ENCODE data around the gene PTGES3. TPM values are rescaled to one million over a fixed set of nuclear protein-coding genes. Genes with fewer than 3 reads are reported as not detected.
A peak's percentile ranks its signal among the peaks of the same experiment; 100 is the strongest.

PTGES3 gene
- total RNA-seq, 1 donor from 2014 or later = 155 TPM

GRCh38 chr12:56633468-56634241 is 54.4 kb downstream of the PTGES3 start:
- H3K36me3 Mint-ChIP-seq = peaks cover 9% of the 10 kb centered on the region
- peak overlapping the region; percentile 96 for H3K27ac Mint-ChIP-seq
- H3K4me3 Mint-ChIP-seq = peak overlapping the region; percentile 88
- no peak for DNase-seq (ENCODE audit: low spot score in 2 of 2, unreplicated experiment in 2 of 2)
- TF ChIP-seq CTCF (IDR thresholded peaks at IDR 0.05; ENCODE audit: unreplicated experiment) = no peak
- no peaks in the 10 kb centered on the region for H3K9me3 Mint-ChIP-seq
- H3K4me1 Mint-ChIP-seq = peaks cover 70% of the 10 kb centered on the region
- no peaks in the 10 kb centered on the region for H3K27me3 Mint-ChIP-seq (ENCODE audit: low read depth)

- TF ChIP-seq CTCF (IDR thresholded peaks at IDR 0.05; ENCODE audit: unreplicated experiment) = no peak
- peak overlapping the region; percentile 78 for H3K27ac Mint-ChIP-seq
These were observed 55.2 kb downstream of the PTGES3 start for GRCh38 chr12:56632701-56633467.

GRCh38 chr12:56631790-56632700 is 56.0 kb downstream of the PTGES3 start:
- Mint-ChIP-seq H3K9me3 (no peaks in the 10 kb centered on the region), H3K4me1 (peaks cover 70% of the 10 kb centered on the region), H3K36me3 (no peaks in the 10 kb centered on the region), H3K27me3 (ENCODE audit: low read depth) (no peaks in the 10 kb centered on the region), H3K4me3 (peak overlapping the region; percentile 88), H3K27ac (peak overlapping the region; percentile 78)
- peak; percentile 46 to 60 for DNase-seq (ENCODE audit: low spot score in 2 of 2, unreplicated experiment in 2 of 2)
- TF ChIP-seq CTCF (IDR thresholded peaks at IDR 0.05; ENCODE audit: unreplicated experiment) = no peak

More at GRCh38 chr12:56632701-56633467, 55.2 kb downstream of the PTGES3 start:
- H3K4me3 Mint-ChIP-seq = peak overlapping the region; percentile 88
- no peaks in the 10 kb centered on the region for H3K9me3 Mint-ChIP-seq
- DNase-seq (ENCODE audit: low spot score in 2 of 2, unreplicated experiment in 2 of 2) = no peak
- H3K4me1 Mint-ChIP-seq = peaks cover 76% of the 10 kb centered on the region
- H3K36me3 Mint-ChIP-seq = peaks cover 3% of the 10 kb centered on the region
- H3K27me3 Mint-ChIP-seq (ENCODE audit: low read depth) = no peaks in the 10 kb centered on the region

GRCh38 chr12:56630180-56630632 is 57.9 kb downstream of the PTGES3 start, which contains the start of gene BAZ2A:
Gene BAZ2A (minus strand): TSS chr12:56630326. CDS start chr12:56617530, 12,796 bp downstream.
- Mint-ChIP-seq H3K36me3 (peaks cover 4% of the 10 kb centered on the region), H3K4me3 (peak within 1 kb of the TSS; percentile 97), H3K9me3 (no peaks in the 10 kb centered on the region), H3K27me3 (ENCODE audit: low read depth) (no peaks in the 10 kb centered on the region), H3K4me1 (peaks cover 54% of the 10 kb centered on the region), H3K27ac (peak within 1 kb of the TSS; percentile 81)
- peak; percentile 61 to 78 for DNase-seq (ENCODE audit: low spot score in 2 of 2, unreplicated experiment in 2 of 2)
- TF ChIP-seq CTCF (IDR thresholded peaks at IDR 0.05; ENCODE audit: unreplicated experiment) = no peak

Measured in mesothelial cell of epicardium (in vitro differentiated cells).